Epithelial cell of proximal tubule (primary cell): ENCODE data around the gene PTPN6. TPM values are rescaled to one million over a fixed set of nuclear protein-coding genes. Genes with fewer than 3 reads are reported as not detected.

ENCODE experiments used
- DNase-seq: peaks from one replicate; pipeline ENCODE4 v3.0.0-alpha.2; 2011; ENCODE audit warnings: low read depth
- H3K4me3 ChIP-seq: 2 replicates; pipeline ENCODE4 v1.5.1; 2011; ENCODE audit warnings: low read depth, mild to moderate bottlenecking, low read length
- CTCF ChIP-seq: conservative IDR thresholded peaks from 2 replicates; pipeline ENCODE4 v1.5.1; 2012; ENCODE audit warnings: low read depth, mild to moderate bottlenecking, low read length
- total RNA-seq: library from RNA; depleted of rRNA; stranded (reverse); fragments of >200 nt; gene quantifications from 2 replicates; pipeline ENCODE4 v1.2.3, GENCODE V29; 2015

PTPN6 gene
- total RNA-seq, 1 donor from 2014 or later = 37.5 TPM

DNA sequence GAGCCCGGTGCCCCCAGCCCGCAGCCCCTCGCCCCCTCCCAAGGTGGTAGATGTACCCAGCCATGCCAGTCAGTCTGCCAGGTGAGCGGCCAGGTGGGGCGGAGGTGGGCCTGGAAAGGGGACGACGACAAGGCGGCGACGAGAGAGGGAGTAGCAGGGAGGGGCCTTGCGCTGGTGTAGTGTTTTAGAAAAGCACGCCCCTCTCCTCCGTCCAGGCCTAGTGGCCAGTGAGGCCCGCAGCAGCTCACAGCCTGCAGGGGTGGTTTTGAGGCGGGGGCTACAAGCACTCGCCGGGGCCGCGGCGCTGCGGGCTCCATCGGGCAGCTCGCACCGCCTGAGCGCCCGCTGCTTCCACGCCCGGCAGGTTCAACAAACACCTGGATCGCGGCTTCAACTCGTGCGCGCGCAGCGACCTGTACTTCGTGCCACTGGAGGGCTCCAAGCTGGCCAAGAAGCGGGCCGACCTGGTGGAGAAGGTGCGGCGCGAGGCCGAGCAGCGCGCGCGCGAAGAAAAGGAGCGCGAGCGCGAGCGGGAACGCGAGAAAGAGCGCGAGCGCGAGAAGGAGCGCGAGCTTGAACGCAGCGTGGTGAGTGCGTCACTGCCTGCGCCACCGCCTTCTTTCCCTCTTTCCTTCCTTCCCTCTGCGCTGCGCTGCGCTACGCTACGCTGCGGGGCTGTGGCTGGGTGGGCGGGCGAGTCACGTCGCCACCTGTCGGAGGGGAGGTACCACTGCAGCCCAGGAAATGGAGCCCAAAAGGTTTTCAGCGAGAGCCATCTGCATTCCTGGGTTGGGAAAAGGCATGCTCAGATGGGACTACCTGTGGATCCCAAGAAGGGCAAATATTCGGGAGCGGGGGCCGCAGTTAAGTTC lies 13.4 kb upstream of the PTPN6 start:
- peak overlapping the region; percentile 68 for H3K4me3 ChIP-seq
- no peak for DNase-seq
- peak; percentile 85 for TF ChIP-seq CTCF

DNA sequence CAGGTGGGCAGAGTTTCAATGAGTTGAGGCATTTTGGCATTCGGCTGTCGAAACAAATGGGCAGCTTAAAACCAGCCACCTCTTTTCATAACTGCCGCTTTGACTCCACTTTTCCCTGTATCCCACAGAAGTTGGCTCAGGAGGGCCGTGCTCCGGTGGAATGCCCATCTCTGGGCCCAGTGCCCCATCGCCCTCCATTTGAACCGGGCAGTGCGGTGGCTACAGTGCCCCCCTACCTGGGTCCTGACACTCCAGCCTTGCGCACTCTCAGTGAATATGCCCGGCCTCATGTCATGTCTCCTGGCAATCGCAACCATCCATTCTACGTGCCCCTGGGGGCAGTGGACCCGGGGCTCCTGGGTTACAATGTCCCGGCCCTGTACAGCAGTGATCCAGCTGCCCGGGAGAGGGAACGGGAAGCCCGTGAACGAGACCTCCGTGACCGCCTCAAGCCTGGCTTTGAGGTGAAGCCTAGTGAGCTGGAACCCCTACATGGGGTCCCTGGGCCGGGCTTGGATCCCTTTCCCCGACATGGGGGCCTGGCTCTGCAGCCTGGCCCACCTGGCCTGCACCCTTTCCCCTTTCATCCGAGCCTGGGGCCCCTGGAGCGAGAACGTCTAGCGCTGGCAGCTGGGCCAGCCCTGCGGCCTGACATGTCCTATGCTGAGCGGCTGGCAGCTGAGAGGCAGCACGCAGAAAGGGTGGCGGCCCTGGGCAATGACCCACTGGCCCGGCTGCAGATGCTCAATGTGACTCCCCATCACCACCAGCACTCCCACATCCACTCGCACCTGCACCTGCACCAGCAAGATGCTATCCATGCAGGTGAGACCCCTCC lies 12.6 kb upstream of the PTPN6 start:
- H3K4me3 ChIP-seq = peak overlapping the region; percentile 68
- TF ChIP-seq CTCF = no peak

GRCh38 chr12:6939191-6939540 lies 12.0 kb upstream of the PTPN6 start:
- TF ChIP-seq CTCF = no peak
- no peak overlapping the region for H3K4me3 ChIP-seq

More for the DNA sequence above, 12.6 kb upstream of the PTPN6 start:
- no peak for DNase-seq

GRCh38 chr12:6941267-6941666 lies 9.9 kb upstream of the PTPN6 start:
- no peak for TF ChIP-seq CTCF
- H3K4me3 ChIP-seq = no peak overlapping the region
- no peak for DNase-seq

More at GRCh38 chr12:6939191-6939540, 12.0 kb upstream of the PTPN6 start:
- DNase-seq = no peak

- no peak overlapping the region for H3K4me3 ChIP-seq
- no peak for DNase-seq
- TF ChIP-seq CTCF = no peak
Observed at GRCh38 chr12:6941782-6942181, 9.4 kb upstream of the PTPN6 start.

- H3K4me3 ChIP-seq = no peak overlapping the region
- no peak for DNase-seq
- TF ChIP-seq CTCF = no peak
Observed at GRCh38 chr12:6942331-6942665, 8.9 kb upstream of the PTPN6 start.
